Measurements from ENCODE around the gene SLC22A2. TPM values are rescaled to one million over a fixed set of nuclear protein-coding genes. Genes with fewer than 3 reads are reported as not detected.
A peak's percentile ranks its signal among the peaks of the same experiment; 100 is the strongest.

The SLC22A2 gene
- total and polyA plus RNA-seq, 9 of the 15 experiments (the other 6 are each of a cell fraction or from before 2014, with no cell fraction given), result not detected

- Histone ChIP-seq H3K27me3 (ENCODE audit: control insufficient read depth in 2 of 2, insufficient read depth in 2 of 2, low read length in 2 of 2) (peaks cover 0 to 3% of the 10 kb centered on the region in 2 experiments; a peak in 1 of 5 replicates), H4K20me1 (replicated peaks; ENCODE audit: control insufficient read depth, insufficient read depth, low read length) (no peaks in the 10 kb centered on the region), H3K9ac (ENCODE audit: insufficient read depth in 1 of 2, low read depth in 2 of 2, low read length in 2 of 2) (no peak overlapping the region), H2AFZ (ENCODE audit: low read depth, low read length) (no peak overlapping the region), H3K79me2 (ENCODE audit: control insufficient read depth, insufficient read depth, low read length) (no peaks in the 10 kb centered on the region), H3K27ac (ENCODE audit: extremely low read depth, low read depth, low read length) (no peak overlapping the region), H3K9me3 (replicated peaks; ENCODE audit: control insufficient read depth, insufficient read depth, low read depth, low read length) (no peaks in the 10 kb centered on the region), H3K4me1 (replicated peaks in 1 of 2; ENCODE audit: control insufficient read depth in 2 of 2, insufficient read depth in 2 of 2, low read length in 2 of 2) (no peaks in the 10 kb centered on the region), H3K9me1 (ENCODE audit: control insufficient read depth, insufficient read depth, low read length) (no peaks in the 10 kb centered on the region), H3K4me3 (no peak overlapping the region), H3K36me3 (ENCODE audit: control insufficient read depth, insufficient read depth, low read length) (no peaks in the 10 kb centered on the region), H3K4me2 (ENCODE audit: insufficient read depth, low read length) (no peak overlapping the region)
- DNase-seq (ENCODE audit: extremely low read depth in 1 of 4, low spot score in 3 of 4) (peak in 2 of 4 experiments; percentile 42 to 69), ATAC-seq (peak; percentile 95), FAIRE-seq (no peak)
- CTCF ChIA-PET (ENCODE audit: low intra/inter-chr PET ratio), result no interaction called here
- no TSS peak for BruUV-seq (replicated peaks)
- in situ Hi-C loops (cut with MboI) (no loop called here), intact Hi-C loops (cut with micrococcal nuclease) (no loop called here)
- POLR2A ChIA-PET, result interaction anchor here (0.8 kb wide), 1 partner anchor 21 kb away, joined by 3 read pairs; no protein-coding TSS in a partner anchor
- WGBS (ENCODE audit: insufficient coverage, low coverage, missing lambda C conversion rate), result 0% methylated on average over 9 of the region's 9 CpGs
- TF ChIP-seq NCOR1 (IDR thresholded peaks at IDR 0.05), result peak; percentile 21; the same call in 1 of the 2 replicates
- TF ChIP-seq ZNF124 (CRISPR knock-in tag; IDR thresholded peaks at IDR 0.05), result no peak
- no peak for TF ChIP-seq ZNF699 (CRISPR knock-in tag; IDR thresholded peaks at IDR 0.05; ENCODE audit: insufficient replicate concordance)
- peak; percentile 51 for TF ChIP-seq TCF3 (CRISPR knock-in tag; IDR thresholded peaks at IDR 0.05)
- peak; percentile 43; the same call in 1 of the 2 replicates for TF ChIP-seq ARID1B (IDR thresholded peaks at IDR 0.05)
- TF ChIP-seq CBFA2T2 (conservative IDR thresholded peaks at IDR 0.05), result peak; percentile 18; the same call in 1 of the 2 replicates
- TF ChIP-seq DPF2 (IDR thresholded peaks at IDR 0.05), result peak; percentile 38; the same call in 1 of the 2 replicates
- TF ChIP-seq ZNF449 (CRISPR knock-in tag; IDR thresholded peaks at IDR 0.05), result no peak
- TF ChIP-seq KDM1A (IDR thresholded peaks at IDR 0.05), result 0 out of 4 replicates have a peak, but pooled peaks of 1 of the 2 experiments have one; percentile 9
- no peak for TF ChIP-seq ZNF655 (CRISPR knock-in tag; IDR thresholded peaks at IDR 0.05)
- 0 out of 2 replicates have a peak, but pooled peaks have one; percentile 46 for TF ChIP-seq BHLHE40 (IDR thresholded peaks at IDR 0.05; ENCODE audit: low read length)
- TF ChIP-seq ZNF512 (tag; IDR thresholded peaks at IDR 0.05), result no peak
- no peak for TF ChIP-seq ZNF785 (CRISPR knock-in tag; IDR thresholded peaks at IDR 0.05)
- TF ChIP-seq RCOR1 (IDR thresholded peaks at IDR 0.05; ENCODE audit: borderline replicate concordance in 1 of 2, low read depth in 2 of 2, low read length in 2 of 2), result peak in 1 of 2 experiments; percentile 38; a peak in 1 of 4 replicates
- no peak for TF ChIP-seq ZNF384 (IDR thresholded peaks at IDR 0.05; ENCODE audit: low read depth, low read length)
- no peak for TF ChIP-seq WHSC1 (IDR thresholded peaks at IDR 0.05; ENCODE audit: low read length)
- no peak for TF ChIP-seq CBFB (CRISPR knock-in tag; IDR thresholded peaks at IDR 0.05)
- no peak for TF ChIP-seq ZNF766 (CRISPR knock-in tag; conservative IDR thresholded peaks at IDR 0.05)
- TF ChIP-seq CBX1 (IDR thresholded peaks at IDR 0.05; ENCODE audit: low read depth), result no peak
- TF ChIP-seq TAL1 (IDR thresholded peaks at IDR 0.05), result peak; percentile 54; the same call in 1 of the 2 replicates
- peak; percentile 15; the same call in 1 of the 2 replicates for TF ChIP-seq EP300 (IDR thresholded peaks at IDR 0.05; ENCODE audit: low read length)
Observed at GRCh38 chr6:160173806-160174527, 84.7 kb downstream of the SLC22A2 start.

Measured in K562 (cell line).